ENCODE results near the gene SEMA4F.

DNA sequence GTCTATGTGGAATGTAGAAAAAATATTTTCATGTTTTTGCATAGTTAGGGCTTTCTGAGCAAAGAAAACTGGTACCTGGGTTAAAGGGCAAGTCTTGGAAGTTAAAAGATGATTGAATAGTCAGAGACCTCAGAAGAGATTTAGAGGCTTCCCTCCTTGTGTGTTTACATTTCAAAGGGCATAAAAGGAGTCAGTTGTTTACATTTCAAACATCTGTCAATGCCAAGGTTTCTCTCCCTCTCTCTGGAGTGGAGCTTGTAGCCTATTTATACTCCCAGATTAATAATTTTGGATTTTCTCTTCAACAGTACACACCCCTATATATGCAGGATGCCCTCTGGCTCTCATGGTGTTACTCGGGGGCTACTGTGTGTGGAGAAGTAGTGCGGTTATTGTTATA lies 14.5 kb upstream of the SEMA4F start:
- TF ChIP-seq, protein P1, sequence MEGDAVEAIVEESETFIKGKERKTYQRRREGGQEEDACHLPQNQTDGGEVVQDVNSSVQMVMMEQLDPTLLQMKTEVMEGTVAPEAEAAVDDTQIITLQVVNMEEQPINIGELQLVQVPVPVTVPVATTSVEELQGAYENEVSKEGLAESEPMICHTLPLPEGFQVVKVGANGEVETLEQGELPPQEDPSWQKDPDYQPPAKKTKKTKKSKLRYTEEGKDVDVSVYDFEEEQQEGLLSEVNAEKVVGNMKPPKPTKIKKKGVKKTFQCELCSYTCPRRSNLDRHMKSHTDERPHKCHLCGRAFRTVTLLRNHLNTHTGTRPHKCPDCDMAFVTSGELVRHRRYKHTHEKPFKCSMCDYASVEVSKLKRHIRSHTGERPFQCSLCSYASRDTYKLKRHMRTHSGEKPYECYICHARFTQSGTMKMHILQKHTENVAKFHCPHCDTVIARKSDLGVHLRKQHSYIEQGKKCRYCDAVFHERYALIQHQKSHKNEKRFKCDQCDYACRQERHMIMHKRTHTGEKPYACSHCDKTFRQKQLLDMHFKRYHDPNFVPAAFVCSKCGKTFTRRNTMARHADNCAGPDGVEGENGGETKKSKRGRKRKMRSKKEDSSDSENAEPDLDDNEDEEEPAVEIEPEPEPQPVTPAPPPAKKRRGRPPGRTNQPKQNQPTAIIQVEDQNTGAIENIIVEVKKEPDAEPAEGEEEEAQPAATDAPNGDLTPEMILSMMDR (conservative IDR thresholded peaks at IDR 0.05) = no peak
- no peak for TF ChIP-seq ZFX (IDR thresholded peaks at IDR 0.05)
